Activated CD4-positive, alpha-beta T cell treated with anti-CD3 and anti-CD28 coated beads, Interleukin-2, amount 50 U/mL, for 4 hours (primary cell): ENCODE data around the gene TRAPPC3.

Experiments
- DNase-seq, 2 experiments: peaks; one replicate each; pipeline ENCODE4 v3.0.0-alpha.2; 2020

TRAPPC3 gene

GRCh38 chr1:36097693-36098585, 51.3 kb downstream of the TRAPPC3 start:
- DNase-seq, result no peak

- no peak for DNase-seq
Measured at GRCh38 chr1:36096500-36097432, 52.5 kb downstream of the TRAPPC3 start.

GRCh38 chr1:36095760-36096405, 53.4 kb downstream of the TRAPPC3 start:
- no peak for DNase-seq

- DNase-seq, result no peak
Measured at GRCh38 chr1:36094621-36095061, 54.6 kb downstream of the TRAPPC3 start.

- DNase-seq, result no peak
Measured at GRCh38 chr1:36093929-36094328, 55.4 kb downstream of the TRAPPC3 start.

GRCh38 chr1:36093226-36093625, 56.1 kb downstream of the TRAPPC3 start:
- no peak for DNase-seq

- no peak for DNase-seq
Measured at GRCh38 chr1:36092798-36093185, 56.5 kb downstream of the TRAPPC3 start.

- no peak for DNase-seq
Measured at GRCh38 chr1:36092166-36092797, 57.0 kb downstream of the TRAPPC3 start.

- no peak for DNase-seq
Measured at GRCh38 chr1:36091698-36092097, 57.6 kb downstream of the TRAPPC3 start.

GRCh38 chr1:36091141-36091540, 58.1 kb downstream of the TRAPPC3 start:
- DNase-seq, result no peak

- DNase-seq, result no peak
Measured at GRCh38 chr1:36089393-36090121, 59.7 kb downstream of the TRAPPC3 start.

- peak; percentile 83 to 85 for DNase-seq
Measured at GRCh38 chr1:36088577-36089392, 60.5 kb downstream of the TRAPPC3 start, which contains the start of gene ADPRS. ADPRS (plus strand) TSS chr1:36088892; CDS start chr1:36088905, 13 bp downstream.

- no peak for DNase-seq
Measured at GRCh38 chr1:36088265-36088576, 61.1 kb downstream of the TRAPPC3 start.

- DNase-seq, result no peak
Measured at GRCh38 chr1:36087233-36088123, 61.8 kb downstream of the TRAPPC3 start.
